Activated naive CD8-positive, alpha-beta T cell treated with anti-CD3 and anti-CD28 coated beads for 36 hours (primary cell): ENCODE measurements around the gene KEL. TPM values are rescaled to one million over a fixed set of nuclear protein-coding genes. Genes with fewer than 3 reads are reported as not detected.

Source experiments
- DNase-seq: peaks from one replicate; pipeline ENCODE4 v3.0.0; 2021
- H3K27ac Mint-ChIP-seq: one replicate; pipeline ENCODE4 v1.8.0; 2022; ENCODE audit warnings: mild to moderate bottlenecking, moderate library complexity, mixed read lengths
- H3K27me3 Mint-ChIP-seq: one replicate; pipeline ENCODE4 v1.8.0; 2022; ENCODE audit warnings: mild to moderate bottlenecking, mixed read lengths
- H3K36me3 Mint-ChIP-seq: one replicate; pipeline ENCODE4 v1.8.0; 2021; ENCODE audit warnings: mild to moderate bottlenecking, mixed read lengths
- H3K4me1 Mint-ChIP-seq: one replicate; pipeline ENCODE4 v1.8.0; 2021; ENCODE audit warnings: mixed read lengths
- H3K4me3 Mint-ChIP-seq: one replicate; pipeline ENCODE4 v1.8.0; 2022; ENCODE audit warnings: mild to moderate bottlenecking, moderate library complexity, mixed read lengths
- H3K9me3 Mint-ChIP-seq: one replicate; pipeline ENCODE4 v1.8.0; 2022; ENCODE audit warnings: mixed read lengths
- total RNA-seq, 2 experiments: library from RNA; stranded (reverse); gene quantifications; one replicate each; pipeline ENCODE4 v1.2.3, GENCODE V29; 2021

KEL gene
- total RNA-seq, 2 experiments from 2014 or later, result 0.16 TPM; not detected in 1

DNA sequence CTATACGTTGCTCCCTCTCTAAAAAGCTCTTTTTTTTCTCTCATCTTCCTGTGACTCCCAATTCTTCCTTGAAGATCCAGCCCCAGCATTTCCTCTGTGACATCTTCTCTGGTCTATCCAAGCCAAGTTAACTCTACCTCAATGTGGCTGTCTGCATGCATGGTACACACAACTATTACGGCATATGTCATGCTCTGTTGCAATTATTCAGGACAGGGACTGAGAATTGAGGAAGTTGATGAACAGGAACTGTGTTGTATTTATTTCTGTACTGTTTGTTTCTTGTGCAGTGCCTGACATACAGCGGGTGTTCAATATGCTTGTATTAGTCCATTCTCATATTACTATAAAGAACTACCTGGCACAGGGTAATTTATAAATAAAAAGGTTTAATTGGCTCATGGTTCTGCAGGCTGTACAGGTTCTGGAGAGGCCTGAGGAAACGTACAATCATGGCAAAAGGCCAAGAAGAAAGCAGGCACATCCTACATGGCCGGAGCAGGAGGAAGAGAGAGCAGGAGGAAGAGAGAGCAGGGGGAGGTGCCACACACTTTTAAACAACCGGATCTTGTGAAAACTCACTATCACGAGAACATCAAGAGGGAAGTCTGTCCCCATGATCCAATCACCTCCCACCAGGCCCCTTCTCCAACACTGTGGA lies 34.9 kb downstream of the KEL start:
- DNase-seq, result no peak
- Mint-ChIP-seq H3K36me3 (no peaks in the 10 kb centered on the region), H3K4me3 (no peak overlapping the region), H3K27ac (no peak overlapping the region), H3K27me3 (no peaks in the 10 kb centered on the region), H3K4me1 (no peaks in the 10 kb centered on the region), H3K9me3 (no peaks in the 10 kb centered on the region)

DNA sequence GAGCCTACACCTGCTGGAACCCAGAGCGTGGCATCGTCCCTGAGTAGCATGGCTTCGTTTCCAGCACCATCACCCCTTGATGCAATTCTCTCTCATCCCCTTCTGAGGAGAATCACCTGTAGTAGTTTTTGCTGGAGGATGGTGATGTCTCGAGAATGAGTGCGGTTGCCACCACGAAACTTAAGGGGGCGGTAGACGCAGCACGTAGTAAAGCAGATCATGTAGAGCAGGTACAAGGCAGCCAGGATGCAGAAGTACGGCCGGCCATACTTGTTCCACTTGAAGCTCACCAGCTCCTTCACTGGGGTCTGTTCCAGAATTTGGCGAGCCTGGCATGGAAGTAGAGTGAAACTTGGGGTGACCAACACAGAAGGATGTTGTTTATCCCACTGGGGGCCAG lies 36.8 kb downstream of the KEL start:
- Mint-ChIP-seq H3K4me3 (no peak overlapping the region), H3K36me3 (no peaks in the 10 kb centered on the region), H3K27ac (no peak overlapping the region), H3K27me3 (no peaks in the 10 kb centered on the region), H3K9me3 (no peaks in the 10 kb centered on the region), H3K4me1 (no peaks in the 10 kb centered on the region)
- no peak for DNase-seq

DNA sequence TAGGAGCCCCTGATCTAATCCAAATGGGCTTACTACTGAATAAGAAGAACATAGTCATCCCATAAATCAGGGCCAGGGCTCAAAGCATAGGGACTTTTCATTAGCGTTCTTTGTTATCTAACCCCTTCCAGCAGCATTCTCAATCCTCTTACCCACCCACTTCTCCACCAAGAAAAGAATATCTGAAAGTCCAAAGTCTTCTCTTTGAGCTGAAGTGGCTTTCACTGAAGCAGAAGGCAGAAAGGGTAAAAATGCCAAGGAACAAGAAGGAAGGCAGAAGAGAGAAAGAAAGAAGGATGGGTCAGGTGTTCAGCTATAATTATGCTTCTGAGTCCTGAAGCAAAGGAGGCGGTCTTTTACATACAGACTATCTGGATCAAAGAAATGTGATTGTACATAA lies 38.8 kb downstream of the KEL start:
- no peak overlapping the region for H3K27ac Mint-ChIP-seq
- H3K27me3 Mint-ChIP-seq, result peaks cover 5% of the 10 kb centered on the region
- no peaks in the 10 kb centered on the region for H3K4me1 Mint-ChIP-seq
- H3K9me3 Mint-ChIP-seq, result no peaks in the 10 kb centered on the region
- H3K36me3 Mint-ChIP-seq, result no peaks in the 10 kb centered on the region
- no peak overlapping the region for H3K4me3 Mint-ChIP-seq
- DNase-seq, result no peak

DNA sequence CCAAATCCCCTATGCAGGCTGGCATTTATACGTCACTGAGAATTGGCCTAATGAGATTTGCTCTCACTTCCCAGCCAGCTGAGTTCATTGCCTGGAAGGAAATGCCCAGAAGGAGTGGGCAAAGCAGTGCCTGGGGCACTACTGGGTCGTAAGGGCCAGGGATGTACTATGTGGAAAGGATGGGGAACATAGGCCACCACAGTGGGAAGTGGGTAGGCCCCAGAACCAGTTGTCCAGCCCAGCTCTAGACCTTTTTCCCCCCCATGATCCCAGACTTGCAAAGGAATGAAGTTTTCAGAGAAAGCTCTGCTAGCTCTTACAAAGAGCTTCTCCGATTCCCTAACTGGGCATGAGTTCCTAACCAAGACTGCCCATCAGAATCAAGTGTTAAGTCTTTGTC lies 42.5 kb downstream of the KEL start:
- DNase-seq, result no peak
- no peaks in the 10 kb centered on the region for H3K4me1 Mint-ChIP-seq
- H3K36me3 Mint-ChIP-seq, result no peaks in the 10 kb centered on the region
- H3K4me3 Mint-ChIP-seq, result no peak overlapping the region
- H3K27ac Mint-ChIP-seq, result no peak overlapping the region
- H3K27me3 Mint-ChIP-seq, result peaks cover 5% of the 10 kb centered on the region
- H3K9me3 Mint-ChIP-seq, result no peaks in the 10 kb centered on the region

DNA sequence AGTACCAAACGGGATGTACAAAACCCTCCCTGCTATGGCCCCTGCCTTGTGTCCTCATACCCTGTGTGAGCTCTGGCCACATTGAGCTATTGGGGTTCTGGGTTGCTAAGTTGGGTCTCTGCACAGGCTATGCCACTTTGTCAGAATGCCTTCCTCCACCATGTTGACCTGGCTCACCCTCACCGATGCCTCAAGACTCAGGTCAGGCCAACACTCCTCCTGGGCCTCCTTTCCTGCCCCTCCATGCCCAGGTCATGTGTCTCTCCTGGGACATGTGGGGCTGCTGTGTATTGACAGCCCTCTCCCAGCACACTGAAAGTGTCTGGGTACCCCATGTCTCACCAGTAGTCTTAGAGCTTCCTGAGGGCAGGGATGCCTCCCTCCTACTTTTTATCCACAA lies 43.3 kb downstream of the KEL start:
- Mint-ChIP-seq H3K27ac (no peak overlapping the region), H3K4me1 (no peaks in the 10 kb centered on the region), H3K4me3 (no peak overlapping the region), H3K36me3 (no peaks in the 10 kb centered on the region), H3K9me3 (no peaks in the 10 kb centered on the region), H3K27me3 (peaks cover 5% of the 10 kb centered on the region)
- DNase-seq, result no peak

DNA sequence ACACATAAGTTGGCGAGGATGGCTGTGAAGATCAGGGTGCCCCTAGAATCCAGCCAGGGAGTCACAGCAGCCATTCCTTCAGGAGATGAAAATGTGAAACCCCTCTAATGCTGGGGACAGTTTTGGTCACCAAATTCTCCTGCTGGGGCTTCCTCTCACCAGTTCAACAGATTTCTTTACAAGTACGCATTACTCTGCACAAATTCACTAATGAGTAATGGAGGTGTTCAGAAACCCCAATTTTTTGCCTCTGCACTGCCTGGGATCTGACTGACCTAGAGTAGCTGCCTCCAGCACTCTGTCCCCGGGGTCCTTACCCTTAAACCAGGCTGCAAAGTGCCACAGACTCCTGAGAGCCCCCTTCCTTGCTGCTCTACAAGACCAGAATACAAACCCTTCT lies 44.7 kb downstream of the KEL start:
- Mint-ChIP-seq H3K9me3 (no peaks in the 10 kb centered on the region), H3K4me3 (no peak overlapping the region), H3K4me1 (no peaks in the 10 kb centered on the region), H3K36me3 (no peaks in the 10 kb centered on the region), H3K27ac (no peak overlapping the region), H3K27me3 (peaks cover 5% of the 10 kb centered on the region)
- no peak for DNase-seq

DNA sequence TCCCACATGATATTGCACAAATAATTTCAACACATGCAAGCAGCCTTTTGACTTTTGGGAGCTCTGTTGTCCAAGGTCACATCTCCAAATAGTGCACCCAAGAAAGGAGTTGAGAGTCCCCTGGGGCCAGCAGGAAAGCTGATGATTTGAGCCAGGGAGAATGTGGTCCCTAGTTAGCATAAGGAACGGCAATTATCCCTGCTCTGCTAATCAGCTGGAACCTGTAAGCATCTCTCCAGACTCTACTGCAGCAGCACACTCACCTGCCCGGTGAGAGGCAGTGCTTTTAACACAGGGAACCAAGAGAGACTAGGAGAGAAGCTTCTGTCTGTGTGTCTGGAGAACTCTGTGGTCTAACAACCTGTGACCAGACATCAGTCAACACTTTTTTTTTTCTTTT lies 45.7 kb downstream of the KEL start:
- Mint-ChIP-seq H3K4me3 (no peak overlapping the region), H3K27me3 (peaks cover 7% of the 10 kb centered on the region), H3K27ac (no peak overlapping the region), H3K9me3 (no peaks in the 10 kb centered on the region), H3K36me3 (no peaks in the 10 kb centered on the region), H3K4me1 (no peaks in the 10 kb centered on the region)
- no peak for DNase-seq

DNA sequence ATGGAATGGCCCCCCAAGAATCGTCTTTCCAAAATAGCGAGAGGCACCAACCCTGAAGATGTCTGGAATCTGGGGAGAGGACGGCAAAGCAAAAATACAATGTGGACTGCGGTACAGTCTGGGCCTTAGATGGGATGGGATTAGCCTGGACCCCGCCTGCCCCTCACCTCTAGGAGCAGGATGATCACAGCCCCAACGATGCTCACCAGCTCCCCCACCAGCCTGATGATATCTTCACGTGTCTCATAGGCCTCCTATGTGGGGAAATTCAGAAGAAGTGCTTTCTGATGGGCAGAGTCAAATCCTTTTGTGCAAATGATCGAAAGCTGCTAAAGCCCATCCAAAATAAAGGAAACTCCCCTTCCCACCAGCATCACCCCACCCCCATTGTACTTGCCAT lies 46.8 kb downstream of the KEL start:
- H3K4me3 Mint-ChIP-seq, result no peak overlapping the region
- DNase-seq, result no peak
- no peaks in the 10 kb centered on the region for H3K9me3 Mint-ChIP-seq
- no peak overlapping the region for H3K27ac Mint-ChIP-seq
- no peaks in the 10 kb centered on the region for H3K36me3 Mint-ChIP-seq
- no peaks in the 10 kb centered on the region for H3K4me1 Mint-ChIP-seq
- H3K27me3 Mint-ChIP-seq, result peaks cover 7% of the 10 kb centered on the region

DNA sequence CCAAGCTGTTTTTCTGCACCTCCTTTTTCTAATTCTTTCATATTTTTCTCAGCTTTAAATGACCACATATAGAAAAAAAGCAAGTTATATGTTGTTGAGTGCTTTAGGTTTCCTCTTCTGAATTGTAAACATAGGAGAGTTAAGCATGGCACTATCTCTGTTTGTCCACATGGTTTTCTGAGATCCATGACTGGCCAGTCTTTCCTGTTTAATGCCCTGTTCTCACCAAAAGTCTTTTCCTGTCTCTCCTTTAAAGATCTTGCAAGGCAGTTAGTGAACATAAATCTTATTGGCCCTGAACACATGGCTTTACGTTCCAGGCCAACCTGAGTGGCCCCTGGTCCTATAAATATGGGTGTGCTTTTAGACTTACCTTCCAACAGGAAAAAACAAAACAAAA lies 48.0 kb downstream of the KEL start:
- Mint-ChIP-seq H3K4me1 (no peaks in the 10 kb centered on the region), H3K36me3 (no peaks in the 10 kb centered on the region), H3K4me3 (no peak overlapping the region), H3K27me3 (peaks cover 9% of the 10 kb centered on the region), H3K27ac (no peak overlapping the region), H3K9me3 (no peaks in the 10 kb centered on the region)
- no peak for DNase-seq

DNA sequence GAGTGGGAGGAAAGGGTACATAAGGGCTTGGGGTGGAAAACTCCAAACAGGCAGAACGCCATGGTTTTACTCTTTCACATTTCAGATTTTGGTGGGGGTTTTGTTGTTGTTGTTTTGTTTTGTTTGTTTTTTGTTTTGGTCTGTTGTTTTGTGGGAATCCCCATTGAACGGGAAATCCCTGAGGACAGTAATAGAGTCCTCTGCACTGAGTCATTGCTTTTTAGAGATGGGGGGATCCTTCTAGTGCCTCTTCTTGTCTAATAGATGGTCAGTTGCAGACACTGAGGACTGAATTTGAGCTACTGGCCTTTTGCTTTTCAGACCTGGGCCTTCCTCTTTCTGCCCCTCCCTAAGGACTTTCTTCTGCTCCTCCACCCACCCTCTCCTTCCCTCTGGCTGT lies 48.6 kb downstream of the KEL start:
- H3K4me1 Mint-ChIP-seq, result no peaks in the 10 kb centered on the region
- no peaks in the 10 kb centered on the region for H3K9me3 Mint-ChIP-seq
- DNase-seq, result no peak
- peaks cover 6% of the 10 kb centered on the region for H3K27me3 Mint-ChIP-seq
- H3K27ac Mint-ChIP-seq, result no peak overlapping the region
- no peaks in the 10 kb centered on the region for H3K36me3 Mint-ChIP-seq
- H3K4me3 Mint-ChIP-seq, result no peak overlapping the region

DNA sequence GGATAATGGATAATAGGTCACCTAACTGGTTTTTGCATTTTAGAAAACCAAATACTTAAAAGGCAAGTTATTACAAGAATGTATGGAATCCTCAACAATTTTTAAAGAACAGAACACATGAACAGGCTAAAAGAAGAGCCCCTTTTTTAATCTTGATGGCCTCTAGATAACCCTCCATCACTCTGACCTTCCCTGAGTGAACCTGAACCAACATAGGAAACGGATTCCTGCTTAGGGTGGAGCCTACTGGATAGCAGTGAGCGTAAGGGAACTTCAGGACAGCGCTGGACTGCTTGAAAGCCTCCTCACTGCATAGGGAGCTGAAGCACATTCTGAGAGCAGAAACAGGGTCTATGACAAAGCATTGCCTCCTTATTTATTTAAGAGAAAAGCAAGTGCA lies 49.1 kb downstream of the KEL start:
- peaks cover 6% of the 10 kb centered on the region for H3K27me3 Mint-ChIP-seq
- no peak for DNase-seq
- no peak overlapping the region for H3K4me3 Mint-ChIP-seq
- H3K27ac Mint-ChIP-seq, result no peak overlapping the region
- no peaks in the 10 kb centered on the region for H3K36me3 Mint-ChIP-seq
- H3K9me3 Mint-ChIP-seq, result no peaks in the 10 kb centered on the region
- no peaks in the 10 kb centered on the region for H3K4me1 Mint-ChIP-seq

DNA sequence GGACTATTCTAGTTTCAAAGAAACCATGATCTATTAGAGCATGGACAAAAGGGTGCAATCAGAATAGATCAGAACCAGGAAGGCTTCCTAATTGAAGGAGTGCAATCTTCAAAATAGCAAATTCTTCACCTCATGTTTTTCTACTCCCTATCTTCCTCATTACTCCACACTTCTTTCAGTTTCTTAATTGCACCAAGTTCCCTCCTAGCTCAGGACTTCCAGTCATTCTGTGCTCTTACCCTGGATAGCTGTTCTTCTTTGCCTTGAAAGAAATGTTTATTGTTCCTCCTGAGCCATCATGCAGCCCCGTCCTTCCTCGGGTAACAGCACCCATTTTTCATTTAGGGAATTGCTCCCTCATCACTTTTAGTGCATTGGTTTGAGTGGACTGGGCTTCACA lies 51.7 kb downstream of the KEL start:
- Mint-ChIP-seq H3K27ac (no peak overlapping the region), H3K4me1 (no peaks in the 10 kb centered on the region), H3K36me3 (no peaks in the 10 kb centered on the region), H3K27me3 (peaks cover 6% of the 10 kb centered on the region), H3K4me3 (no peak overlapping the region), H3K9me3 (no peaks in the 10 kb centered on the region)
- DNase-seq, result no peak

DNA sequence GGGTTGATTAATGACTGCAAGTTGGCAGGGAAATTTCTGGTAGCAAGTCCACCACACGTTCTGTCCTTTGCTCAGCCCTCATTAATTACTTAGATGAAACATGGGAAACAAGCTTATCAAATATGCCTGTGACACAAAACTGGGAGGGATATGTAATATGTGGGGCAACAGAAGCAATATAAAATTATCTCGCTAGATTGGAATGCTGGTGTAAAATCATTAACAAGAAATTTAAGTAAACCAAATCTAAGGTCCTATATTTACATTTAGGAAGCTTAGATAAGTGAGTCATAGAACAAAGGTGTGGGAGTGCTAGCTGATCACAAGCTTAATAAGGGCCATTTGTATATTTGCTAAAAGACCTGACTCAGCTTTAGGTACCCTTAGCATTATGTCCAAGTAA lies 52.1 kb downstream of the KEL start:
- no peaks in the 10 kb centered on the region for H3K36me3 Mint-ChIP-seq
- no peaks in the 10 kb centered on the region for H3K9me3 Mint-ChIP-seq
- no peak overlapping the region for H3K27ac Mint-ChIP-seq
- no peak overlapping the region for H3K4me3 Mint-ChIP-seq
- DNase-seq, result no peak
- H3K4me1 Mint-ChIP-seq, result no peaks in the 10 kb centered on the region
- peaks cover 6% of the 10 kb centered on the region for H3K27me3 Mint-ChIP-seq

DNA sequence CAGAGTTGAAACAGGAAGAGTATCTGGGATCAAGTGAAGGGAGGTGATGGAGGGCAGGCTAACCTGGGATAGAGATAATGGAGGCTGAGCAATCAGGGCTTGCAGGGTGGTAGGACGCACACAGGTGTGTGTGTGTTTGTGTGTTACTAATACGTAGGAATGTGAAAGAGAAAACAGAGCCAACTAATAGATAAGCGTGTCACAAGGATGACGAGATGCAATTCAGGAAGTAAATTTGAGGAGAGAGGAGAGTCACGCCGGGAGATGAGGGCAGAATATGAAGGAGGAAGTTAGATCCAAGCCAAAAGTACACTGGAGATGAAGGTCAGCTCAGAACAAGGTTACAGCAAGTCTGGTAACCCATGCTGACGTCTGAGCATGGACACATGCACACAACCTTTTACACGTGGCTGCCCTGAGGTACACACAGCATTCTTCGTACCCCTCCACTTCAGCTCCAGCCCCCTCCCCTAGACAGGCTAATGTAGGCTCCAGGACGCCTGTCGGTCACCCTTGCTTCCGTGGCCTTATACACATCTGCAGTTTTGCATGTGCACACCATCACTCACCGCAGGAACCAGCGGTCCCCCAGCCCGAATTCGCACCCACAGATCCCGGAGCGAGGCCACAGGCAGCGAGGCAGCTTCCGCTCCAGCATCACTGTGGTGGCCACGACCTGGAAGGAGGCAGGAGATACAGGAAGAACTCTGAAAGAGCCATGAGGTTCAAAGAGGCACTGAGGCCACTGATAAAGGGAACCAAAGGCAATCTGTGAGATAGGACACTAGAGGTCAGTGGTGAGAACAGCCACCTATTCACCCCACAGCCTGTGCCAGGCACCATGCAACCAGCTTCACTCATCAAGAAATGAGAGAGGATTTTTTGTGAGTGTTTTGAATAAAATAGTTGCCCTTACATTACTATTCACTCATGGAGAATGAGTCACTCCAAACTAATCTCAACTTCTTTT lies 53.0 kb downstream of the KEL start:
- H3K4me1 Mint-ChIP-seq, result no peaks in the 10 kb centered on the region
- no peak overlapping the region for H3K4me3 Mint-ChIP-seq
- peaks cover 6% of the 10 kb centered on the region for H3K27me3 Mint-ChIP-seq
- H3K27ac Mint-ChIP-seq, result no peak overlapping the region
- H3K9me3 Mint-ChIP-seq, result no peaks in the 10 kb centered on the region
- H3K36me3 Mint-ChIP-seq, result no peaks in the 10 kb centered on the region
- no peak for DNase-seq

DNA sequence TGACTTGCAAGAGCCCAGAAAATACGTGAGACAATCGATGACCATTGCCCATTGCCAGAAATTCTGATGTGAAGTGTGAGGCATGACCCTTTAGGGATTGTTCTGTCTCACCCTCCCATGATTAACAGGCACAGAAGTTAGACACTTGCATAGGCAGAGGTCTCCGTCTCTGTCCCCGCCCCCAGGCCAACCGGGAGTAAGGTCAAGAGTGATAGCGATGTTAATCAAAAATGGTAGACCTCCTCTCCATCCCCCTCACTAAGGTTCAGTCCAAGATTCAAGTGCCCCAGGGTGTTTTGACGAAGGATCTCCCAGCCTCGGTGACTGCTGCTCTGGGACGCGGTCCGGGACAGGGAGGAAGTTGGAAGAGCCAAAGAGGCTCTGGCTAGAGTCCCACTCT lies 53.9 kb downstream of the KEL start:
- Mint-ChIP-seq H3K4me3 (no peak overlapping the region), H3K4me1 (no peaks in the 10 kb centered on the region), H3K36me3 (no peaks in the 10 kb centered on the region), H3K27ac (no peak overlapping the region), H3K9me3 (peaks cover 1% of the 10 kb centered on the region), H3K27me3 (peaks cover 6% of the 10 kb centered on the region)
- DNase-seq, result no peak

DNA sequence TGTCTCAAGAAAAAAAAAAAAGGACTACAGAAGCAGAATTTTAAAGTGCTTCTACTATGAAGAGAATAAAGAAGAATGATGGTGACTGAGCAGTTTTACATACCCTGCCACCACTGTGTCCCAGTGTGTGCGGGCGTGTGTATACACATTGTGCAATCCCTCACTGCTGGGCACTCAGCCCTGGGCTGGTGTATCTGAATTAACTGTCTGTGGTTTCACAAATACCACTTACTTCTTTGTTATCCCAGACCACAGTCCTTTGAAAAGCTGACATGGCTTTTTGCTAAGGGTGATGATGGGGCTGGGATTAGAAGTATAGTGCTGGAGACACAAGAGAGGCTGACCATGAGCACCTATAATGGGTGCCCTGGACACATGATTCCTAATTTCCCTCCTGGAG lies 55.5 kb downstream of the KEL start:
- H3K27me3 Mint-ChIP-seq, result peaks cover 3% of the 10 kb centered on the region
- peaks cover 1% of the 10 kb centered on the region for H3K9me3 Mint-ChIP-seq
- DNase-seq, result no peak
- no peak overlapping the region for H3K4me3 Mint-ChIP-seq
- H3K4me1 Mint-ChIP-seq, result no peaks in the 10 kb centered on the region
- no peak overlapping the region for H3K27ac Mint-ChIP-seq
- peaks cover 1% of the 10 kb centered on the region for H3K36me3 Mint-ChIP-seq
